Colonic mucosa (tissue), 4 donors: Measurements from ENCODE around the gene ELMOD1. TPM values are rescaled to one million over a fixed set of nuclear protein-coding genes. Genes with fewer than 3 reads are reported as not detected.
A peak's percentile ranks its signal among the peaks of the same experiment; 100 is the strongest.
"Not testable (repeated sequence)": the region's sequence is repeated elsewhere in the genome, so short reads cannot be mapped to it uniquely, and the experiment has no call there.

Source experiments
- DNase-seq: peaks from one replicate; pipeline ENCODE4 v3.0.0-alpha.2; 2020
- H3K27ac ChIP-seq: fragments of 200-600 bp; one replicate; pipeline ENCODE4 v1.8.0; 2021
- H3K27me3 ChIP-seq: fragments of 200-600 bp; one replicate; pipeline ENCODE4 v1.8.0; 2021
- H3K36me3 ChIP-seq: fragments of 200-600 bp; one replicate; pipeline ENCODE4 v1.8.0; 2021
- H3K4me1 ChIP-seq: fragments of 200-600 bp; one replicate; pipeline ENCODE4 v1.8.0; 2021; ENCODE audit warnings: mild to moderate bottlenecking
- H3K4me3 ChIP-seq: fragments of 200-600 bp; one replicate; pipeline ENCODE4 v1.8.0; 2021
- H3K9ac ChIP-seq, 2 donors: one replicate each; pipeline ENCODE4 v1.7.0; 2013; ENCODE audit warnings: control low read depth in 2 of 2, low read depth in 2 of 2, low read length in 2 of 2
- H3K9me3 ChIP-seq: fragments of 200-600 bp; one replicate; pipeline ENCODE4 v1.8.0; 2021
- intact Hi-C: fragments of 100-400 bp; cut with DNase I; formaldehyde crosslinking; loops from one replicate; pipeline ENCODE4 v1.14.1; 2022
- total RNA-seq, 2 donors: library from RNA; stranded (reverse); fragmentation: NEBNext Ultra II Directional in 1 of 2; extraction: Animal tissue kit (Norgen Biotek cat#: 25700) in 1 of 2; gene quantifications; one replicate each; pipeline ENCODE4 v1.2.1, GENCODE V29; 2021
- TF ChIP-seq, protein P1 (sequence below): fragments of 200-600 bp; IDR thresholded peaks from one replicate; pipeline ENCODE4 v1.8.0; 2022; ENCODE audit warnings: antibody characterized with exemption, mild to moderate bottlenecking
- donor health status: healthy.
- donor health status: DM: no; HTN: no; CAD: no.
- donor health status: DM: no; HTN: no; CAD: no.

The ELMOD1 gene
- total RNA-seq, 2 donors from 2014 or later: 0.11 TPM; not detected in 1

DNA sequence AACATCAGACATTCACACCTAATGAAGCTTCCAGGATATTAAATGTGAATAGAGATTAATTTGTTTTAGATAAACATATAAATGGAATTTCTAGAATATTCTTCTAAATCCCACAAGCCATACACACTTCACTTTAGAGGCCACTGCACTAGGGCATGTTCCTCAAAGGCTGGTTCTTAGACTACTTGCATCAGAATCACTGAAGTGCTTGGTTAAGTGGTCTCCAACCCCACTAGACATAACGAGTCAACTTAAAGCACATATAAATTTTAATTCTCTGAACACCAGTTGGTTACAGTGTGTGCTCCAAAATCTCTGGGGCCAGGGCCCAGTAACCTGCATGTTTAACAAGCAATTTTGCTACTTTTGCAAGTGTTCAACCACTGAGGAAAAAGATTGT, 17.5 kb upstream of the ELMOD1 start:
- no peaks in the 10 kb centered on the region for H3K9me3 ChIP-seq
- no peak for DNase-seq
- H3K27ac ChIP-seq: no peak overlapping the region
- no peak overlapping the region for H3K9ac ChIP-seq
- H3K4me1 ChIP-seq: no peaks in the 10 kb centered on the region
- TF ChIP-seq, protein P1, sequence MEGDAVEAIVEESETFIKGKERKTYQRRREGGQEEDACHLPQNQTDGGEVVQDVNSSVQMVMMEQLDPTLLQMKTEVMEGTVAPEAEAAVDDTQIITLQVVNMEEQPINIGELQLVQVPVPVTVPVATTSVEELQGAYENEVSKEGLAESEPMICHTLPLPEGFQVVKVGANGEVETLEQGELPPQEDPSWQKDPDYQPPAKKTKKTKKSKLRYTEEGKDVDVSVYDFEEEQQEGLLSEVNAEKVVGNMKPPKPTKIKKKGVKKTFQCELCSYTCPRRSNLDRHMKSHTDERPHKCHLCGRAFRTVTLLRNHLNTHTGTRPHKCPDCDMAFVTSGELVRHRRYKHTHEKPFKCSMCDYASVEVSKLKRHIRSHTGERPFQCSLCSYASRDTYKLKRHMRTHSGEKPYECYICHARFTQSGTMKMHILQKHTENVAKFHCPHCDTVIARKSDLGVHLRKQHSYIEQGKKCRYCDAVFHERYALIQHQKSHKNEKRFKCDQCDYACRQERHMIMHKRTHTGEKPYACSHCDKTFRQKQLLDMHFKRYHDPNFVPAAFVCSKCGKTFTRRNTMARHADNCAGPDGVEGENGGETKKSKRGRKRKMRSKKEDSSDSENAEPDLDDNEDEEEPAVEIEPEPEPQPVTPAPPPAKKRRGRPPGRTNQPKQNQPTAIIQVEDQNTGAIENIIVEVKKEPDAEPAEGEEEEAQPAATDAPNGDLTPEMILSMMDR: no peak
- intact Hi-C loops: loop anchor here (10.0 kb wide), 1 partner anchor 191 kb away; no protein-coding TSS in a partner anchor
- H3K4me3 ChIP-seq: no peak overlapping the region
- H3K36me3 ChIP-seq: no peaks in the 10 kb centered on the region
- no peaks in the 10 kb centered on the region for H3K27me3 ChIP-seq

DNA sequence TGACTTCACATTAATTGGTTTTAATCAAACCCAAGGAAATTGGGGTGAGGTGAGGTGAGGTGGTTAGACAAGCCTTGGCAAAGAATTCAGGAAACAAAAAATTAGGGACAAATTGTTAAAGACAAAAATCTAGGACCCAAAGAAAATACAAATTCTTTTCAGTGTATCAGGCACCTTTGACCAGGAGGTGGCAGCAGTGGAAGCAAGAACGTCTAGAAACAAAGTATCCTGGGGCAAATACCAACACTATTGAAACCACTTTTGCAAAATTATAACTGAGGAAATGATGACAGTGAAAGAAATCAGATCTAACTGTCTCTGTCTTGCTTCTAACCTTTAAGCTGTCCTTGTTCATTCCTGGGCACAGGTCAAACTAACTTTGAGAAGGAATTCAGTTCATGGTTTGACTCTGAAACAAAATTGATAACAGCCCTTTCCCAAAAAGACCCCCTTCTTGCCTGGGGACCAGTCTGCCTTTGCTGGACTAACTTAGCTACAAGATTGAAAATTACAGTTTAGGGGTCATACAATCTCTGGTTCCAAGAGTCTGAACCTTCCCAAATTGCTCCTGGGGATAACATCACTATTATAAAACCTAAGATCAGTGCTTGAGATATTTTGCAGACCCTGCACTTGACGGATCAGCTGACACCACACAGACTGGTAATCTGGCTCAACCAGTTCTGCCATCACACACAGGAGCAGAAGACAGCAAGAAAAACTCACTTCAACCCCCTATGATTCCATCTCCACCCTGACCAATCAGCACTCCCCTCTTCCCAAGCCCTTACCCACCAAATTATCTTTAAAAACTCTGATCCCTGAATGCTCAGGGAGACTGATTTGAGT, 14.2 kb upstream of the ELMOD1 start:
- intact Hi-C loops: loop anchor here (5.0 to 10.0 kb wide), 2 partner anchors 111 to 188 kb away; no protein-coding TSS in a partner anchor
- not testable (repeated sequence) for H3K27ac ChIP-seq, H3K27me3 ChIP-seq, H3K4me3 ChIP-seq, H3K9ac ChIP-seq, H3K9me3 ChIP-seq, H3K4me1 ChIP-seq, H3K36me3 ChIP-seq
- peak; percentile 37 for DNase-seq
- TF ChIP-seq, protein P1: peak; percentile 51

DNA sequence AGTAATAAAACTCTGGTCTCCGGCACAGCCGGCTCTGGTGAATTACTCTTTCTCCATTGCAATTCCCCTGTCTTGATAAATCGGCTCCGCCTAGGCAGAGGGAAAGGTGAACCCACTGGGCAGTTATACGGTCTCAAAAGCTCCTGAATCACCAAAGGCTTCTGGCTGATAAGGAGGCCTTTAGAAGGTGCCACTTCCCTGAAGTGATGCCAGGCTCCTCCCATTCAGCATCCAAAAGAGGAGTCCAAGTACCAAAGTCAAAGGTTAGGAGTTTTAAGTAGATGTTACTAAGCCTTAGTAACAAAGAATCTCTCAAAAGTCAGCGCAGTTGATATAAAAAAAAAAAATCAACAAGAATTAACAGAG, 13.6 kb upstream of the ELMOD1 start:
- TF ChIP-seq, protein P1: no peak
- DNase-seq: no peak
- no peak overlapping the region for H3K9ac ChIP-seq
- no peaks in the 10 kb centered on the region for H3K4me1 ChIP-seq
- no peaks in the 10 kb centered on the region for H3K9me3 ChIP-seq
- H3K27me3 ChIP-seq: no peaks in the 10 kb centered on the region
- H3K4me3 ChIP-seq: no peak overlapping the region
- H3K36me3 ChIP-seq: no peaks in the 10 kb centered on the region
- intact Hi-C loops: loop anchor here (5.0 to 10.0 kb wide), 2 partner anchors 110 to 187 kb away; no protein-coding TSS in a partner anchor
- no peak overlapping the region for H3K27ac ChIP-seq

DNA sequence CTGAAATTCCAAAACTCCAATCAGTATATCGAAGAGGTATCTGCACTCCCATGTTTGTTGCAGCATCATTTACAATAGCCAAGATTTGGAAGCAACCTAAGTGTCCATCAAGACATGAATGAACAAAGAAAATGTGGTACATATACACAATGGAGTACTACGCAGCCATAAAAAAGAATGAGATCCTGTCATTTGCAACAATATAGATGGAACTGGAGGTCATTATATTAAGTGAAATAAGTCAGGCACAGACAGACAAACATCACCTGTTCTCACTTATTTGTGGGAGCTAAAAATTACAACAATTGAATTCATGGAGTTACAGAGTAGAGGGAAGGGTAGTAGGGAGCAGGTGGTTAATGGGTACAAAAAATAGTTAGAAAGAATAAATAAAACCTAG, 11.8 kb upstream of the ELMOD1 start:
- H3K27ac ChIP-seq, H3K4me1 ChIP-seq, H3K36me3 ChIP-seq, H3K9ac ChIP-seq, H3K4me3 ChIP-seq, H3K27me3 ChIP-seq, DNase-seq, H3K9me3 ChIP-seq: not testable (repeated sequence)
- intact Hi-C loops: loop anchor here (5.0 to 10.0 kb wide), 2 partner anchors 108 to 186 kb away; no protein-coding TSS in a partner anchor

DNA sequence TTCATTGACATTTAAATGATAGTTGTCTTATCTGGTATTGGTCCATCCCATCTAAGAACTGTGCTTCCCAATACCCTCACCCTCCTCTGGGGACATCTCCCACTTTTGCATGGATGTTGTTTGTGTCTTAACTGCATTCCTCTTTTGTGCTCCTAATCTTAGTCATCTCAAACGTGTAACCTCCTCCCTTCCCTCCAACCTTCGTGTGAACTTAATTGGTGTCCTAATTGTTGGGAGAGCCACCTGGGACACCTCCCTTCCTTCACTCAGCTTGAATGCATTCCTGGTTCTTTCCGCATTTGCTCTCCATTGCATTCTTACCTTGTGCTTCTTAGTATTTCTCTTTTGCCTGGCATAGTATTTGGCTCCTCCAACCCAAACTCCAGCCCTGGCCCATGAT, 9.8 kb upstream of the ELMOD1 start:
- TF ChIP-seq, protein P1: no peak
- Histone ChIP-seq H3K27ac (no peak overlapping the region), H3K36me3 (no peaks in the 10 kb centered on the region), H3K9ac (no peak overlapping the region), H3K4me1 (no peaks in the 10 kb centered on the region), H3K27me3 (no peaks in the 10 kb centered on the region), H3K4me3 (no peak overlapping the region), H3K9me3 (no peaks in the 10 kb centered on the region)
- DNase-seq: no peak
- intact Hi-C loops: no loop called here

DNA sequence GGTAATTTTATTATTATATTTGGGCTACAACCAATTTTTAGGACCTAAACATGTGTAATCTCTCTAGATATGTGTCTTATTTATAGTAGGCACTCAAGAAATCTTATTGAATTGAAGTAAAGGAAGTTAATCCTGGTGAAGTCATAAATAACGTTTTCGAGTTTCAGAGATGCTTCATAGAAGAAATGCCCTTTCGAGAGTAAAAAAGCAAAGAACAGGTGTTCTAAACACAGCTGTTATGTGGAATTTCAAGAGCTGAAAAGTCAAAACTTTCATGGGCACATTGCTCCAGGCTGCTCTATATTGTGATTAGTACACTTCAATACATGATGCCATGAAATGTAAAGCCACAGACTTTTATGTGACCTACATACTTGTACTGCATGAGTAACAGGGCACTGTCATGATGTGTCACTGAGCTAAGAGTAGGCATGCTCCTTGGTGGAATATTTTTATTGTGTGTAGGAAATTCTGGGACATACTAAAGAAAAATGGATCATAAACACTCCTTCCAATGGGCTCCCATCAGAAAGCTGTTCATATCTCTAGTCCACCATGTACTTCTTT, 7.2 kb upstream of the ELMOD1 start:
- Histone ChIP-seq H3K9me3 (no peaks in the 10 kb centered on the region), H3K36me3 (no peaks in the 10 kb centered on the region), H3K4me3 (no peak overlapping the region), H3K9ac (no peak overlapping the region), H3K27ac (no peak overlapping the region), H3K27me3 (no peaks in the 10 kb centered on the region), H3K4me1 (no peaks in the 10 kb centered on the region)
- intact Hi-C loops: no loop called here
- TF ChIP-seq, protein P1: no peak
- no peak for DNase-seq
